ENCODE data around the gene SLX9.
A peak's percentile ranks its signal among the peaks of the same experiment; 100 is the strongest.

SLX9 gene

GRCh38 chr21:44942566-44942965 is 2.7 kb downstream of the SLX9 start:
- Histone ChIP-seq H3K36me3 (peaks cover 40% of the 10 kb centered on the region), H3K9me3 (no peaks in the 10 kb centered on the region), H3K27me3 (no peaks in the 10 kb centered on the region), H3K4me1 (no peaks in the 10 kb centered on the region; the same call in 1 of the 2 replicates), H3K4me3 (ENCODE audit: low read depth, low read length) (no peak overlapping the region)
- no peak for TF ChIP-seq CTCF (IDR thresholded peaks at IDR 0.05; ENCODE audit: low read depth, low read length)
- DNase-seq, result no peak

GRCh38 chr21:44943005-44943685 is 3.3 kb downstream of the SLX9 start:
- H3K9me3 ChIP-seq, result no peaks in the 10 kb centered on the region
- no peaks in the 10 kb centered on the region for H3K27me3 ChIP-seq
- peaks cover 44% of the 10 kb centered on the region for H3K36me3 ChIP-seq
- no peak for DNase-seq
- no peak overlapping the region for H3K4me3 ChIP-seq (ENCODE audit: low read depth, low read length)
- H3K4me1 ChIP-seq, result no peaks in the 10 kb centered on the region; the same call in 1 of the 2 replicates
- TF ChIP-seq CTCF (IDR thresholded peaks at IDR 0.05; ENCODE audit: low read depth, low read length), result no peak

GRCh38 chr21:44943686-44944550 is 4.1 kb downstream of the SLX9 start:
- no peak for DNase-seq
- Histone ChIP-seq H3K27me3 (no peaks in the 10 kb centered on the region), H3K9me3 (no peaks in the 10 kb centered on the region), H3K4me1 (no peaks in the 10 kb centered on the region; the same call in 1 of the 2 replicates), H3K4me3 (ENCODE audit: low read depth, low read length) (no peak overlapping the region), H3K36me3 (peaks cover 44% of the 10 kb centered on the region)
- no peak for TF ChIP-seq CTCF (IDR thresholded peaks at IDR 0.05; ENCODE audit: low read depth, low read length)

GRCh38 chr21:44944596-44944995 is 4.8 kb downstream of the SLX9 start:
- no peak for DNase-seq
- no peak for TF ChIP-seq CTCF (IDR thresholded peaks at IDR 0.05; ENCODE audit: low read depth, low read length)
- Histone ChIP-seq H3K4me1 (no peaks in the 10 kb centered on the region; the same call in 1 of the 2 replicates), H3K9me3 (no peaks in the 10 kb centered on the region), H3K36me3 (peaks cover 46% of the 10 kb centered on the region), H3K27me3 (no peaks in the 10 kb centered on the region), H3K4me3 (ENCODE audit: low read depth, low read length) (no peak overlapping the region)

DNA sequence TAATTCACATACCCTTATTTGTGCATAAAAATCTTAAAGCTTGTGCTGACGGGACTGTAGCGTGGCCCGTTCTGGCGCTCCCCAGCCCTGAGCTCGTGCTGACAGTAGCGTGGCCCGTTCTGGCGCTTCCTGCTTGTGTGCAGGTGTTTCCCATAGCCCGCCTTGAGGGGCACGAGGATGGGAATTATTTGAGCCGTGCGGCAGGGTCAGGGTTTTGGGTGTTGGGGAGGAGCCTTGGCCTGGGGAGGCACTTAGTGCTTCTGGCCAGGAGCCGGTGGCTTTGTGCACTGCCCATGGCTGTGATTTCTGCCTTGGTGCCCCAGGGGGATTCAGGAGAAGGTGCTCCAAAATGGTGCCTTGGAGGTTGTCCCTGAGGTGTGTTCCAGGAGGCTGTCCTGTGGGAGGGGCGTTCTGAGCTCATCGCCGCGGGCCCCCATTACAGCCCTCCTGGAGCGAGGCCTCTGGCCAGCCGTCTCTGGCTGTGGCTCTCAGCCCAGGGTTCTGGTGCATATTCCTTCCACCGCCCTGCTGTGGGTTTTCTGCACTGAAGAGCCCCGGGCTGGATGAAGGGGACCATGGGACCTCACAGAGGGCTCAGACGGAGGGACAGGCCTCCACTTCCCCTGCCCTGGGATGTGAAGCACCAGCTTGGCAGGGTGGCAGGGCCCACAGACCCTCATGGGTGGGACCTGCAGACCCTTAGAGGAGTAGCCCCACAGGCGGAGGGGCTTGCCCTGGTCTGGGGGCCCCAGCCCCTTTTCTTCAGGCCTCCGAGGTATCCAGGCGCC is 6.6 kb downstream of the SLX9 start:
- Histone ChIP-seq H3K36me3 (peaks cover 57% of the 10 kb centered on the region), H3K4me3 (ENCODE audit: low read depth, low read length) (no peak overlapping the region), H3K27me3 (no peaks in the 10 kb centered on the region), H3K9me3 (no peaks in the 10 kb centered on the region), H3K4me1 (no peaks in the 10 kb centered on the region)
- TF ChIP-seq CTCF (IDR thresholded peaks at IDR 0.05; ENCODE audit: low read depth, low read length), result no peak
- peak; percentile 4 for DNase-seq
